ENCODE measurements around the gene REPIN1. TPM values are rescaled to one million over a fixed set of nuclear protein-coding genes. Genes with fewer than 3 reads are reported as not detected.

REPIN1 gene
- total RNA-seq, 1 donor from 2014 or later = 224 TPM

DNA sequence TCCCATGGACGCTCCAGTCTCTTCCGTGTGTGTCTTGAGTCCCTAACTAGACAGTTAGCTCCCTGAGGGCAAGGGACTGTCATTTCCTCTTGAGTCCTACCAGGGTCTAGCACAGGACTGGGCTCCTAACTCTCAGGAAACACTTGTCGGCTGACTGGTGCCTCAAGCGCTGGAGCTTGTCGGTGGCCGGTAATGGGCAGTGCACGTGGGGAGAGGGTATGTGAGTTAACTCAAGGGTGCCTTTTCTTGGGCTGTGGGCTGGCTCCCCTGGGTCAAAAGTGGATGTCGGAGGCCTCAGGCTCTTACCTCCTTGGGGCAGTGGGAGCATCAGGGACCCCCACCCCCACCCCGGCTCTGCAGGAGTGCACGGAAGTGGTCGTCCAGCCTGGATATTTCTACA, 43.4 kb downstream of the REPIN1 start:
- H3K27ac Mint-ChIP-seq (ENCODE audit: unreplicated experiment) = peak overlapping the region; percentile 17

GRCh38 chr7:150412518-150413488, 44.2 kb downstream of the REPIN1 start:
- DNase-seq (ENCODE audit: low read depth, low spot score) = no peak
- H3K9me3 Mint-ChIP-seq = no peaks in the 10 kb centered on the region
- H3K27me3 Mint-ChIP-seq (ENCODE audit: low read depth) = no peaks in the 10 kb centered on the region
- peaks cover 46% of the 10 kb centered on the region for H3K4me1 Mint-ChIP-seq
- TF ChIP-seq, protein P1, sequence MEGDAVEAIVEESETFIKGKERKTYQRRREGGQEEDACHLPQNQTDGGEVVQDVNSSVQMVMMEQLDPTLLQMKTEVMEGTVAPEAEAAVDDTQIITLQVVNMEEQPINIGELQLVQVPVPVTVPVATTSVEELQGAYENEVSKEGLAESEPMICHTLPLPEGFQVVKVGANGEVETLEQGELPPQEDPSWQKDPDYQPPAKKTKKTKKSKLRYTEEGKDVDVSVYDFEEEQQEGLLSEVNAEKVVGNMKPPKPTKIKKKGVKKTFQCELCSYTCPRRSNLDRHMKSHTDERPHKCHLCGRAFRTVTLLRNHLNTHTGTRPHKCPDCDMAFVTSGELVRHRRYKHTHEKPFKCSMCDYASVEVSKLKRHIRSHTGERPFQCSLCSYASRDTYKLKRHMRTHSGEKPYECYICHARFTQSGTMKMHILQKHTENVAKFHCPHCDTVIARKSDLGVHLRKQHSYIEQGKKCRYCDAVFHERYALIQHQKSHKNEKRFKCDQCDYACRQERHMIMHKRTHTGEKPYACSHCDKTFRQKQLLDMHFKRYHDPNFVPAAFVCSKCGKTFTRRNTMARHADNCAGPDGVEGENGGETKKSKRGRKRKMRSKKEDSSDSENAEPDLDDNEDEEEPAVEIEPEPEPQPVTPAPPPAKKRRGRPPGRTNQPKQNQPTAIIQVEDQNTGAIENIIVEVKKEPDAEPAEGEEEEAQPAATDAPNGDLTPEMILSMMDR (conservative IDR thresholded peaks at IDR 0.05) = no peak
- H3K36me3 Mint-ChIP-seq (ENCODE audit: low read depth) = peaks cover 2% of the 10 kb centered on the region
- no peak overlapping the region for H3K4me3 Mint-ChIP-seq
- no peak overlapping the region for H3K27ac Mint-ChIP-seq (ENCODE audit: unreplicated experiment)

More for the DNA sequence above, 43.4 kb downstream of the REPIN1 start:
- Mint-ChIP-seq H3K27me3 (ENCODE audit: low read depth) (no peaks in the 10 kb centered on the region), H3K9me3 (no peaks in the 10 kb centered on the region), H3K4me1 (peaks cover 49% of the 10 kb centered on the region), H3K36me3 (ENCODE audit: low read depth) (peaks cover 4% of the 10 kb centered on the region), H3K4me3 (no peak overlapping the region)
- TF ChIP-seq, protein P1 (conservative IDR thresholded peaks at IDR 0.05) = no peak
- no peak for DNase-seq (ENCODE audit: low read depth, low spot score)

- H3K27me3 Mint-ChIP-seq (ENCODE audit: low read depth) = no peaks in the 10 kb centered on the region
- TF ChIP-seq, protein P1 (conservative IDR thresholded peaks at IDR 0.05) = no peak
- no peak for DNase-seq (ENCODE audit: low read depth, low spot score)
- H3K9me3 Mint-ChIP-seq = no peaks in the 10 kb centered on the region
- H3K4me1 Mint-ChIP-seq = peaks cover 45% of the 10 kb centered on the region
- H3K36me3 Mint-ChIP-seq (ENCODE audit: low read depth) = peaks cover 2% of the 10 kb centered on the region
- no peak overlapping the region for H3K4me3 Mint-ChIP-seq
- peak overlapping the region; percentile 90 for H3K27ac Mint-ChIP-seq (ENCODE audit: unreplicated experiment)
Observed at GRCh38 chr7:150413640-150414081, 45.0 kb downstream of the REPIN1 start.

DNA sequence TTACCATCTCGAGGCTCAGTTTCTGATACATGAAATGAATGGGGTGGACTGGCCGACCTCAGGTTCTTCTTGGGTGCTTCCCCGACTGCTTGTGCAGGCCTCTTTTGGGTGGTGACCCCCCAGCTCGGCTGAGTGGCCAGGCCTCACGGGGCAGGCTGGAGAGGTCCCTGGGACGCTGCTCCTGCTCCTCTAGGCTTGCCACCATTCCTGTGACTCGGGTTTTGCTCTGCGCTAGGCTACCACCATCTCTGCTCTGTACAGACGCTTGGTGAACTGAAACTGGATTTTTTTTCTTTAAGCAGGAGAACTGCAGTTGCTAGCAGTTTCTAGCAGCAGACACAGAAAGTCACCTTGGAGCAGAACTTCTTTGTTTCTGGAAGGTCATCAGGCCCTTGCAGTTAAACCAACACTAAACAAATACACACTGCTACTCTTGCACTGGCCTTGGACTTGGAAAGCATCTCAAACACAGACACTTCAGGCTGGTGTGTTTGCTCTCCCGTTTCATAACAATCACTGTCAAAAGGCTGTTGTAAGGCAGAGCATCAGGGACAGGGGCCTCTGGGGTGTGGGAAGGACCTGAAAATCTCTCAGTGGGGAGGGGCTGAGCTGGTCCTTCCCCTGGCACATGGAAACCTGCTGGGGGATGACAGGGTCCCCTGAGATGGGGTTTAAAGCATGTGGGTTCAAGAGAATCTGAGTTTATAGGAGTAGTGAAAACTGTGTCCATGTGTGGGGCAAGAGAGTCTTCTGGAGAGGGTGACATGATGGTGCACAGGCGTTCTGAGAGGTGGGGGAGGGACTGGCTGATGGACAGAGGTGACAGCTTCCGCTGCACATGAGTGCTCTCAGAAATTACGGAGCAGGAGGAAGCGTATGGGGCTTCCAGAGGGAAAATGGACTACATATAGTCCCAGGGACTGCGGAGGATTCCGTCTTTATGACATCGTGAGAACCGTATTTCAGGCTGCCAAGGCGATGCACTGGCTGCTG, 46.8 kb downstream of the REPIN1 start:
- H3K4me1 Mint-ChIP-seq = peaks cover 41% of the 10 kb centered on the region
- H3K9me3 Mint-ChIP-seq = no peaks in the 10 kb centered on the region
- H3K27me3 Mint-ChIP-seq (ENCODE audit: low read depth) = no peaks in the 10 kb centered on the region
- DNase-seq (ENCODE audit: low read depth, low spot score) = no peak
- peaks cover 2% of the 10 kb centered on the region for H3K36me3 Mint-ChIP-seq (ENCODE audit: low read depth)
- TF ChIP-seq, protein P1 (conservative IDR thresholded peaks at IDR 0.05) = no peak
- peak overlapping the region; percentile 72 for H3K27ac Mint-ChIP-seq (ENCODE audit: unreplicated experiment)
- H3K4me3 Mint-ChIP-seq = no peak overlapping the region

DNA sequence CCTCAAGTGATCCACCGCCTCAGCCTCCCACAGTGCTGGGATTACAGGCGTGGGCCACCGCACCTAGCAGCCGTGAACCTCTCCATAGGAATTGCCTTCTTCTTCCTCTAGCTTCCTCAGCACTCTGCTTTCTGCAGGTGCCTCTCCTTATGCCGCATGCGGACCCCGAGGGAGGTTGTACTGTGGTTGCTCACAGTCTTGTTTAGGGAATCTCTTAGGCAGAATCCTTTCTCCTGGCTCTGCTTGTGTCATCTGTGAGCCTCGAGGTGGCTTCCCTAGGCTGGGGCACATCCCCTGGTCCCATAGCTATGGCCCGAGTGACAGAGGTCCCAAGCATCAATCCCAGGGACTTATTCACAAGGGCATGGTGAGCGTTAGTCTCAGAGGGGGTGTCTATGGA, 48.6 kb downstream of the REPIN1 start:
- Mint-ChIP-seq H3K9me3 (no peaks in the 10 kb centered on the region), H3K27ac (ENCODE audit: unreplicated experiment) (no peak overlapping the region), H3K4me3 (no peak overlapping the region), H3K27me3 (ENCODE audit: low read depth) (no peaks in the 10 kb centered on the region), H3K4me1 (peaks cover 31% of the 10 kb centered on the region), H3K36me3 (ENCODE audit: low read depth) (peaks cover 2% of the 10 kb centered on the region)
- no peak for DNase-seq (ENCODE audit: low read depth, low spot score)
- TF ChIP-seq, protein P1 (conservative IDR thresholded peaks at IDR 0.05) = no peak

Data from neural crest cell (in vitro differentiated cells).